Neural progenitor cell (in vitro differentiated cells): ENCODE data around the gene TTLL5.

Experiments
- CTCF ChIP-seq: fragments of 200-600 bp; sonication (generic); IDR thresholded peaks from 2 replicates; pipeline ENCODE4 v1.5.1; 2017; ENCODE audit warnings: antibody characterized with exemption, mild to moderate bottlenecking
- EZH2 ChIP-seq: fragments of 200-600 bp; sonication (generic); IDR thresholded peaks from 2 replicates; pipeline ENCODE4 v1.6.1; 2017; ENCODE audit warnings: antibody characterized with exemption, mild to moderate bottlenecking, moderate library complexity
- EZH2phosphoT487 ChIP-seq: fragments of 200-600 bp; sonication (generic); IDR thresholded peaks from 2 replicates; pipeline ENCODE4 v1.6.1; 2017; ENCODE audit warnings: antibody characterized with exemption

- TF ChIP-seq CTCF (no peak), EZH2 (no peak), EZH2phosphoT487 (no peak)
Measured at GRCh38 chr14:75811136-75811829, 150.2 kb downstream of the TTLL5 start.
